Measurements from ENCODE around the gene RASGRF1.
A peak's percentile ranks its signal among the peaks of the same experiment; 100 is the strongest.

GRCh38 chr15:78915341-78916087 lies 175.1 kb downstream of the RASGRF1 start:
- peak in 1 of 4 experiments; percentile 7 for TF ChIP-seq CTCF (IDR thresholded peaks at IDR 0.05)
- peak; percentile 23 for TF ChIP-seq POLR2A (IDR thresholded peaks at IDR 0.05)

Data from prostate gland (tissue), 2 donors.